Measurements from ENCODE around the gene POLD3. TPM values are rescaled to one million over a fixed set of nuclear protein-coding genes. Genes with fewer than 3 reads are reported as not detected.

The POLD3 gene
- total and polyA plus RNA-seq, 10 of the 15 experiments (the other 5 are each of a cell fraction or from before 2014, with no cell fraction given), result 23.8 to 63.7 (median 38.7) TPM

DNA sequence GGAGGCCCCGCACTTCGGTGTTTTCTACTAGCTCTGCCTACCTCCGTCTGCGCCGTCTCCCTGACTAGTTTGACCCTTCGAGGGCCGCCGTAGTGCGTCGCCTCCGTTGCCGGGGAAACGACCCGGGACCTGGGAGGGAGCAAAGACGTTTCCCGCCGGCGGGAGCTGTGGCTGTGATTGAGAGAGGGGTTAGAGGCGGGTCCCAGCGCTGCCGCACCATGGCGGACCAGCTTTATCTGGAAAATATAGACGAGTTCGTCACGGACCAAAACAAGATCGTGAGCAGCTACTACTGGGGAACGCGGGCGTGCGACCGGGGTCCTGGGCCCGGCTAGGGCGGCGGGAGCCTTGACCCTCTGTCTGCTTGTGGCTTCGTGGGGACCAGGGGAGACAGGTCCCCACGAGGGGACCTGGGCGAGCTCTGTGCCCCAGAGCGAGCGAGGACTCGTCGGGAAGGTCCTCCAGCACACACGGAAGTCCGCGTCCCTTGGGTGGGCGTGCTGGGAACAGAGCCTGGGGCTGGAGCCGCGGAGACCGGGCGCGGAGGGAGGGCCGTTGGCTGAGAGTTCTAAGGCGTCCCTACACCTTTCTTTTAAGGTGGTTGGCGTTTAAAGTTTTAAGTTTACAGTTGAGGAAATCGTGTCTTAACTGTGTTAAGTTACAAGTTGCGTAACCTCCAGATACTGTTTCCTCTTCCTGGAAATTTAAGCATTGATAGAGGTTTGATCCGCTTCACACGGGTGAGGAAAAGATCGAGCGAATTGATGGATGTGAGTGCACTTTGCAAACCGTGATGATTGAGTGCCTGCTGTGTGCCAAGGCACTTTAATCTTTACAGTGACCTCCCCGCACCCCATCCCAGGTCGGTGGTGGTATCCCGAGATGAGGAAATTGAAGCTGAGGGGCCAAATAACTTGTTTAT lies at the start of gene POLD3 (continued):
- TF ChIP-seq PBX3 (IDR thresholded peaks at IDR 0.05; ENCODE audit: insufficient replicate concordance, low read depth, low read length) (no peak), CEBPZ (IDR thresholded peaks at IDR 0.05; ENCODE audit: low read depth, low read length) (no peak), CREM (IDR thresholded peaks at IDR 0.05; ENCODE audit: low read depth) (peak; percentile 82), GABPA (IDR thresholded peaks at IDR 0.05; ENCODE audit: low read depth) (no peak), ZZZ3 (IDR thresholded peaks at IDR 0.05; ENCODE audit: control insufficient read depth, insufficient read length, low read depth) (no peak), STAT1 (conservative IDR thresholded peaks at IDR 0.05) (no peak), MTA3 (IDR thresholded peaks at IDR 0.05; ENCODE audit: borderline replicate concordance, low read length) (no peak), RFX5 (IDR thresholded peaks at IDR 0.05; ENCODE audit: low read depth, low read length) (no peak), CBX5 (IDR thresholded peaks at IDR 0.05; ENCODE audit: low read depth) (no peak), HDAC6 (IDR thresholded peaks at IDR 0.05; ENCODE audit: unreplicated experiment) (no peak), TAF1 (IDR thresholded peaks at IDR 0.05; ENCODE audit: borderline replicate concordance, low read depth, low read length) (peak; percentile 67; the same call in 1 of the 2 replicates), HCFC1 (IDR thresholded peaks at IDR 0.05; ENCODE audit: low read length) (peak; percentile 63), NR2C1 (IDR thresholded peaks at IDR 0.05) (peak; percentile 95), MXI1 (IDR thresholded peaks at IDR 0.05; ENCODE audit: low read depth, low read length) (peak; percentile 95), EGR1 (IDR thresholded peaks at IDR 0.05; ENCODE audit: borderline replicate concordance in 1 of 2, low read depth in 2 of 2, low read length in 2 of 2) (peak in 1 of 2 experiments; percentile 40; a peak in 1 of 3 replicates), NKRF (conservative IDR thresholded peaks at IDR 0.05) (peak; percentile 93; the same call in 1 of the 2 replicates), BACH1 (IDR thresholded peaks at IDR 0.05; ENCODE audit: borderline replicate concordance) (no peak), SPI1 (IDR thresholded peaks at IDR 0.05; ENCODE audit: borderline replicate concordance, insufficient read depth, low read depth, low read length) (no peak), CBFB (IDR thresholded peaks at IDR 0.05; ENCODE audit: low read depth) (no peak), FOXK2 (IDR thresholded peaks at IDR 0.05) (no peak), NRF1 (conservative IDR thresholded peaks at IDR 0.05; ENCODE audit: low read depth, low read length) (no peak)
- TF ChIP-seq, protein P1, sequence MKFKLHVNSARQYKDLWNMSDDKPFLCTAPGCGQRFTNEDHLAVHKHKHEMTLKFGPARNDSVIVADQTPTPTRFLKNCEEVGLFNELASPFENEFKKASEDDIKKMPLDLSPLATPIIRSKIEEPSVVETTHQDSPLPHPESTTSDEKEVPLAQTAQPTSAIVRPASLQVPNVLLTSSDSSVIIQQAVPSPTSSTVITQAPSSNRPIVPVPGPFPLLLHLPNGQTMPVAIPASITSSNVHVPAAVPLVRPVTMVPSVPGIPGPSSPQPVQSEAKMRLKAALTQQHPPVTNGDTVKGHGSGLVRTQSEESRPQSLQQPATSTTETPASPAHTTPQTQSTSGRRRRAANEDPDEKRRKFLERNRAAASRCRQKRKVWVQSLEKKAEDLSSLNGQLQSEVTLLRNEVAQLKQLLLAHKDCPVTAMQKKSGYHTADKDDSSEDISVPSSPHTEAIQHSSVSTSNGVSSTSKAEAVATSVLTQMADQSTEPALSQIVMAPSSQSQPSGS (IDR thresholded peaks at IDR 0.05; ENCODE audit: low read length), result no peak
